HepG2 (cell line): ENCODE data around the gene PLPP3. TPM values are rescaled to one million over a fixed set of nuclear protein-coding genes. Genes with fewer than 3 reads are reported as not detected.

Experiments
- AKAP8 ChIP-seq: sonication (generic); formaldehyde crosslinking; IDR thresholded peaks from 2 replicates; pipeline ENCODE4 v1.5.1; 2020; ENCODE audit warnings: mild to moderate bottlenecking, missing genetic modification reagents
- ATF7 ChIP-seq, 2 experiments: fragments of 450-650 bp in 1 of 2; sonication (generic) in 1 of 2; formaldehyde crosslinking in 1 of 2; IDR thresholded peaks; 2 replicates each; pipeline versions ENCODE4 v1.4.0 to v1.6.1; 2016 to 2020; ENCODE audit warnings: antibody characterized with exemption in 1 of 2, mild to moderate bottlenecking in 1 of 2, missing genetic modification reagents in 1 of 2
- CBX5 ChIP-seq: sonication (generic); formaldehyde crosslinking; IDR thresholded peaks from 2 replicates; pipeline ENCODE4 v1.4.0; 2020; ENCODE audit warnings: missing genetic modification reagents, borderline replicate concordance
- CEBPZ ChIP-seq: IDR thresholded peaks from 2 replicates; pipeline ENCODE4 v1.6.1; 2012; ENCODE audit warnings: low read length, improper control_type of control experiment
- CREBL2 ChIP-seq: sonication (generic); formaldehyde crosslinking; IDR thresholded peaks from 2 replicates; pipeline ENCODE4 v1.8.1; 2023; ENCODE audit warnings: missing genetic modification reagents, mild to moderate bottlenecking, borderline replicate concordance
- EHMT2 ChIP-seq: fragments of 200-600 bp; sonication (generic); IDR thresholded peaks from 2 replicates; pipeline ENCODE4 v1.7.0; 2017; ENCODE audit warnings: antibody characterized with exemption, low read depth, low read length, borderline replicate concordance
- FUBP1 ChIP-seq: sonication (generic); formaldehyde crosslinking; IDR thresholded peaks from 2 replicates; pipeline ENCODE4 v1.5.1; 2020; ENCODE audit warnings: missing genetic modification reagents, mild to moderate bottlenecking, borderline replicate concordance
- NFYB ChIP-seq: sonication (generic); formaldehyde crosslinking; IDR thresholded peaks from 2 replicates; pipeline ENCODE4 v1.4.0; 2020; ENCODE audit warnings: missing genetic modification reagents
- NR2F1 ChIP-seq, 2 experiments: fragments of 450-650 bp in 1 of 2; formaldehyde crosslinking in 1 of 2; IDR thresholded peaks; 2 replicates each; pipeline versions ENCODE4 v1.5.0 to v1.6.1; 2016 to 2020; ENCODE audit warnings: mild to moderate bottlenecking in 1 of 2, missing compliant biosample characterization in 1 of 2, missing genetic modification reagents in 1 of 2, moderate library complexity in 1 of 2
- RARG ChIP-seq: sonication (generic); formaldehyde crosslinking; IDR thresholded peaks from 2 replicates; pipeline ENCODE4 v1.4.0; 2020; ENCODE audit warnings: low read depth, mild to moderate bottlenecking, missing genetic modification reagents
- ZNF18 ChIP-seq: sonication (generic); formaldehyde crosslinking; IDR thresholded peaks from 2 replicates; pipeline ENCODE4 v1.8.0; 2022; ENCODE audit warnings: mild to moderate bottlenecking, missing genetic modification reagents; ENCODE audit not compliant: insufficient replicate concordance
- ZNF20 ChIP-seq: sonication (generic); formaldehyde crosslinking; IDR thresholded peaks from 2 replicates; pipeline ENCODE4 v1.4.0; 2020; ENCODE audit warnings: mild to moderate bottlenecking, moderate library complexity, missing genetic modification reagents
- ZNF224 ChIP-seq: sonication (generic); formaldehyde crosslinking; IDR thresholded peaks from 2 replicates; pipeline ENCODE4 v1.5.0; 2020; ENCODE audit warnings: mild to moderate bottlenecking, missing genetic modification reagents
- ZNF639 ChIP-seq: conservative IDR thresholded peaks from 2 replicates; pipeline ENCODE4 v1.6.1; 2018; ENCODE audit warnings: missing genetic modification reagents
- ZNF740 ChIP-seq: sonication (generic); formaldehyde crosslinking; IDR thresholded peaks from 2 replicates; pipeline ENCODE4 v1.4.0; 2020; ENCODE audit warnings: missing genetic modification reagents
- ZNF775 ChIP-seq: sonication (generic); formaldehyde crosslinking; IDR thresholded peaks from 2 replicates; pipeline ENCODE4 v1.4.0; 2020; ENCODE audit warnings: missing genetic modification reagents, mild to moderate bottlenecking, moderate library complexity, borderline replicate concordance
- ZNF780A ChIP-seq: sonication (generic); formaldehyde crosslinking; IDR thresholded peaks from 2 replicates; pipeline ENCODE4 v1.8.0; 2022; ENCODE audit warnings: mild to moderate bottlenecking, missing genetic modification reagents, moderate library complexity
- polyA plus RNA-seq, 8 experiments: library from polyadenylated mRNA; depleted of rRNA in 3 of 8; stranded (reverse) in 7 of 8; unstranded in 1 of 8; fragments of >200 nt; fragmentation: Illumina TruSeq in 4 of 8; extraction: Trizol in 4 of 8; gene quantifications; 2 replicates each; pipeline versions ENCODE4 v1.2.1 to v1.2.3, GENCODE V29; 2011 to 2016; ENCODE audit warnings: low read depth in 4 of 8, missing spikeins in 1 of 8, mixed read lengths in 1 of 8; ENCODE audit not compliant: insufficient read depth in 1 of 8
- total RNA-seq, 5 experiments: library from RNA; depleted of rRNA; stranded (reverse); fragments of >200 nt; fragmentation: Illumina TruSeq; extraction: Trizol; gene quantifications; 2 replicates each; pipeline ENCODE4 v1.2.3, GENCODE V29; 2016; ENCODE audit warnings: low read depth in 1 of 5

Gene PLPP3
- total and polyA plus RNA-seq, 2 of the 13 experiments (the other 11 are each of a cell fraction or from before 2014, with no cell fraction given), result 49.7 to 65.8 TPM

- TF ChIP-seq ZNF639 (CRISPR knock-in tag) (peak; percentile 42; the same call in 1 of the 2 replicates), CEBPZ (no peak), NFYB (CRISPR knock-in tag) (no peak), ATF7 (IDR thresholded peaks at IDR 0.05) (no peak), ATF7 (CRISPR knock-in tag; IDR thresholded peaks at IDR 0.05) (0 out of 2 replicates have a peak, but pooled peaks have one; percentile 66), ZNF775 (CRISPR knock-in tag) (0 out of 2 replicates have a peak, but pooled peaks have one; percentile 72), AKAP8 (CRISPR knock-in tag) (peak; percentile 60; the same call in 1 of the 2 replicates), ZNF224 (CRISPR knock-in tag) (peak; percentile 72; the same call in 1 of the 2 replicates), ZNF740 (CRISPR knock-in tag) (peak; percentile 54; the same call in 1 of the 2 replicates), ZNF20 (CRISPR knock-in tag) (no peak), ZNF18 (CRISPR knock-in tag) (peak; percentile 88), CBX5 (CRISPR knock-in tag) (peak; percentile 89; the same call in 1 of the 2 replicates), EHMT2 (peak; percentile 49; the same call in 1 of the 2 replicates), NR2F1 (CRISPR knock-in tag; IDR thresholded peaks at IDR 0.05) (peak; percentile 44 to 64; a peak in 1 of 4 replicates), RARG (CRISPR knock-in tag) (no peak), FUBP1 (CRISPR knock-in tag) (no peak), CREBL2 (CRISPR knock-in tag) (no peak), ZNF780A (CRISPR knock-in tag) (no peak)
Measured at GRCh38 chr1:56461158-56462127, 117.9 kb downstream of the PLPP3 start (continued).
